Measurements from ENCODE around the gene OTOF.

DNA sequence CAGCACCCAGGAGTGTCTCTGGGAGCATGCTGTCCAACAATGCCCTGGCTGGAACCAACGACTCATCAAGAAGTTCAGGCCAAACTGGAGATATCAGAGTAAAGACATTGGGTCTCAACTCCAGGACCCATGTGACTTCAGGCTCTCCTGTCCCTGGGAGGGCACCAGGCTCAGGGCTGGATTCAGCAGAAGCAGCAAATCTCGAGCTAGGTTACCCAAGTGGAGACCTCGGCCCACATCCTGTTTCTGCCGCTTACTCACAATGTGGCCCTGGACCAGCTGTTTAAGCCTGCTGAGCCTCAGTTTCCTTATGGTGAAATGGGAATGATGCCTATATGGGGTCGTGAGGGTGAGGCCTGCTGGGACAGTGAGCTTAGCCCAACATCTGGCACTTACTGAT lies 9.3 kb upstream of the OTOF start:
- TF ChIP-seq, protein P1, sequence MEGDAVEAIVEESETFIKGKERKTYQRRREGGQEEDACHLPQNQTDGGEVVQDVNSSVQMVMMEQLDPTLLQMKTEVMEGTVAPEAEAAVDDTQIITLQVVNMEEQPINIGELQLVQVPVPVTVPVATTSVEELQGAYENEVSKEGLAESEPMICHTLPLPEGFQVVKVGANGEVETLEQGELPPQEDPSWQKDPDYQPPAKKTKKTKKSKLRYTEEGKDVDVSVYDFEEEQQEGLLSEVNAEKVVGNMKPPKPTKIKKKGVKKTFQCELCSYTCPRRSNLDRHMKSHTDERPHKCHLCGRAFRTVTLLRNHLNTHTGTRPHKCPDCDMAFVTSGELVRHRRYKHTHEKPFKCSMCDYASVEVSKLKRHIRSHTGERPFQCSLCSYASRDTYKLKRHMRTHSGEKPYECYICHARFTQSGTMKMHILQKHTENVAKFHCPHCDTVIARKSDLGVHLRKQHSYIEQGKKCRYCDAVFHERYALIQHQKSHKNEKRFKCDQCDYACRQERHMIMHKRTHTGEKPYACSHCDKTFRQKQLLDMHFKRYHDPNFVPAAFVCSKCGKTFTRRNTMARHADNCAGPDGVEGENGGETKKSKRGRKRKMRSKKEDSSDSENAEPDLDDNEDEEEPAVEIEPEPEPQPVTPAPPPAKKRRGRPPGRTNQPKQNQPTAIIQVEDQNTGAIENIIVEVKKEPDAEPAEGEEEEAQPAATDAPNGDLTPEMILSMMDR (IDR thresholded peaks at IDR 0.05), result no peak
- no peak for TF ChIP-seq POLR2AphosphoS5 (IDR thresholded peaks at IDR 0.05; ENCODE audit: low read depth, low read length)
- TF ChIP-seq EP300 (IDR thresholded peaks at IDR 0.05; ENCODE audit: borderline replicate concordance in 1 of 2, low read depth in 1 of 2, low read length in 1 of 2), result no peak
- no peak for TF ChIP-seq CHD2 (IDR thresholded peaks at IDR 0.05; ENCODE audit: low read length, partially characterized antibody)
- TF ChIP-seq, protein P2, sequence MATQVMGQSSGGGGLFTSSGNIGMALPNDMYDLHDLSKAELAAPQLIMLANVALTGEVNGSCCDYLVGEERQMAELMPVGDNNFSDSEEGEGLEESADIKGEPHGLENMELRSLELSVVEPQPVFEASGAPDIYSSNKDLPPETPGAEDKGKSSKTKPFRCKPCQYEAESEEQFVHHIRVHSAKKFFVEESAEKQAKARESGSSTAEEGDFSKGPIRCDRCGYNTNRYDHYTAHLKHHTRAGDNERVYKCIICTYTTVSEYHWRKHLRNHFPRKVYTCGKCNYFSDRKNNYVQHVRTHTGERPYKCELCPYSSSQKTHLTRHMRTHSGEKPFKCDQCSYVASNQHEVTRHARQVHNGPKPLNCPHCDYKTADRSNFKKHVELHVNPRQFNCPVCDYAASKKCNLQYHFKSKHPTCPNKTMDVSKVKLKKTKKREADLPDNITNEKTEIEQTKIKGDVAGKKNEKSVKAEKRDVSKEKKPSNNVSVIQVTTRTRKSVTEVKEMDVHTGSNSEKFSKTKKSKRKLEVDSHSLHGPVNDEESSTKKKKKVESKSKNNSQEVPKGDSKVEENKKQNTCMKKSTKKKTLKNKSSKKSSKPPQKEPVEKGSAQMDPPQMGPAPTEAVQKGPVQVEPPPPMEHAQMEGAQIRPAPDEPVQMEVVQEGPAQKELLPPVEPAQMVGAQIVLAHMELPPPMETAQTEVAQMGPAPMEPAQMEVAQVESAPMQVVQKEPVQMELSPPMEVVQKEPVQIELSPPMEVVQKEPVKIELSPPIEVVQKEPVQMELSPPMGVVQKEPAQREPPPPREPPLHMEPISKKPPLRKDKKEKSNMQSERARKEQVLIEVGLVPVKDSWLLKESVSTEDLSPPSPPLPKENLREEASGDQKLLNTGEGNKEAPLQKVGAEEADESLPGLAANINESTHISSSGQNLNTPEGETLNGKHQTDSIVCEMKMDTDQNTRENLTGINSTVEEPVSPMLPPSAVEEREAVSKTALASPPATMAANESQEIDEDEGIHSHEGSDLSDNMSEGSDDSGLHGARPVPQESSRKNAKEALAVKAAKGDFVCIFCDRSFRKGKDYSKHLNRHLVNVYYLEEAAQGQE (IDR thresholded peaks at IDR 0.05; ENCODE audit: low read depth, low read length), result no peak
- TF ChIP-seq RFX5 (IDR thresholded peaks at IDR 0.05; ENCODE audit: low read length), result no peak

Data from SK-N-SH (cell line).